Measurements from ENCODE around the gene ESYT1.

ESYT1 gene

GRCh38 chr12:56120158-56120846 is 7.8 kb upstream of the ESYT1 start:
- H3K4me3 ChIP-seq (ENCODE audit: low read depth, low read length) = no peak overlapping the region
- no peak for TF ChIP-seq CTCF (IDR thresholded peaks at IDR 0.05; ENCODE audit: borderline replicate concordance, insufficient read depth, low read depth, low read length)

- no peak overlapping the region for H3K4me3 ChIP-seq (ENCODE audit: low read depth, low read length)
- no peak for TF ChIP-seq CTCF (IDR thresholded peaks at IDR 0.05; ENCODE audit: borderline replicate concordance, insufficient read depth, low read depth, low read length)
Measured at GRCh38 chr12:56121204-56121870, 6.7 kb upstream of the ESYT1 start.

- H3K4me3 ChIP-seq (ENCODE audit: low read depth, low read length) = no peak overlapping the region
- no peak for TF ChIP-seq CTCF (IDR thresholded peaks at IDR 0.05; ENCODE audit: borderline replicate concordance, insufficient read depth, low read depth, low read length)
Measured at GRCh38 chr12:56122637-56123036, 5.4 kb upstream of the ESYT1 start.

GRCh38 chr12:56124133-56124532 is 3.9 kb upstream of the ESYT1 start:
- no peak overlapping the region for H3K4me3 ChIP-seq (ENCODE audit: low read depth, low read length)
- TF ChIP-seq CTCF (IDR thresholded peaks at IDR 0.05; ENCODE audit: borderline replicate concordance, insufficient read depth, low read depth, low read length) = no peak

GRCh38 chr12:56126732-56127239 is 1.3 kb upstream of the ESYT1 start:
- no peak overlapping the region for H3K4me3 ChIP-seq (ENCODE audit: low read depth, low read length)
- TF ChIP-seq CTCF (IDR thresholded peaks at IDR 0.05; ENCODE audit: borderline replicate concordance, insufficient read depth, low read depth, low read length) = no peak

- TF ChIP-seq CTCF (IDR thresholded peaks at IDR 0.05; ENCODE audit: borderline replicate concordance, insufficient read depth, low read depth, low read length) = no peak
- peak overlapping the region; percentile 24 for H3K4me3 ChIP-seq (ENCODE audit: low read depth, low read length)
Measured at GRCh38 chr12:56127485-56127887, 581 bp upstream of the ESYT1 start.
